ENCODE measurements around the gene YTHDC1. TPM values are rescaled to one million over a fixed set of nuclear protein-coding genes. Genes with fewer than 3 reads are reported as not detected.

The YTHDC1 gene
- total RNA-seq, 2 experiments from 2014 or later = 383 to 389 TPM

- H3K9me3 Mint-ChIP-seq = no peaks in the 10 kb centered on the region
- Histone ChIP-seq H3K36me3 (ENCODE audit: insufficient read depth, low read length) (peaks cover 47% of the 10 kb centered on the region), H3K4me1 (ENCODE audit: insufficient read depth, low read length) (peaks cover 19% of the 10 kb centered on the region), H3K27me3 (ENCODE audit: control insufficient read depth in 1 of 2, insufficient read depth in 2 of 2, low read length in 2 of 2) (no peaks in the 10 kb centered on the region), H3K4me3 (ENCODE audit: low read length) (no peak overlapping the region), H3K27ac (ENCODE audit: low read depth in 1 of 2, low read length in 2 of 2) (no peak overlapping the region), H3K9me3 (ENCODE audit: control insufficient read depth in 1 of 2, insufficient read depth in 1 of 2, low read length in 2 of 2) (no peaks in the 10 kb centered on the region)
- intact Hi-C loops (cut with DNase I, micrococcal nuclease) = loop anchor here in 1 of 2 experiments (5.0 kb wide), 1 partner anchor 39 kb away; no protein-coding TSS in a partner anchor
- H3K27me3 Mint-ChIP-seq = no peaks in the 10 kb centered on the region
- H3K27ac Mint-ChIP-seq = peak overlapping the region; percentile 18
- H3K4me1 Mint-ChIP-seq (ENCODE audit: low read depth) = peaks cover 75% of the 10 kb centered on the region
- CTCF ChIA-PET = no interaction called here
- peaks cover 57% of the 10 kb centered on the region for H3K36me3 Mint-ChIP-seq (ENCODE audit: low read depth)
- no peak for TF ChIP-seq CTCF (IDR thresholded peaks at IDR 0.05)
- H3K4me3 Mint-ChIP-seq = no peak overlapping the region
- DNase-seq (no peak), ATAC-seq (ENCODE audit: poor library complexity) (no peak)
- POLR2A ChIA-PET = interaction anchor here (0.7 kb wide), 1 partner anchor 11 kb away, joined by 4 read pairs; the partner anchor contains the start of gene YTHDC1
Observed at GRCh38 chr4:68338625-68339024, 11.3 kb downstream of the YTHDC1 start.

- CTCF ChIA-PET = no interaction called here
- peak overlapping the region; percentile 27 for H3K27ac Mint-ChIP-seq
- Histone ChIP-seq H3K4me1 (ENCODE audit: insufficient read depth, low read length) (peaks cover 12% of the 10 kb centered on the region), H3K27ac (ENCODE audit: low read depth in 1 of 2, low read length in 2 of 2) (no peak overlapping the region), H3K9me3 (ENCODE audit: control insufficient read depth in 1 of 2, insufficient read depth in 1 of 2, low read length in 2 of 2) (no peaks in the 10 kb centered on the region), H3K4me3 (ENCODE audit: low read length) (no peak overlapping the region), H3K27me3 (ENCODE audit: control insufficient read depth in 1 of 2, insufficient read depth in 2 of 2, low read length in 2 of 2) (no peaks in the 10 kb centered on the region), H3K36me3 (ENCODE audit: insufficient read depth, low read length) (peaks cover 58% of the 10 kb centered on the region)
- H3K36me3 Mint-ChIP-seq (ENCODE audit: low read depth) = peaks cover 68% of the 10 kb centered on the region
- no peak for ATAC-seq (ENCODE audit: poor library complexity)
- POLR2A ChIA-PET = interaction anchor here (0.6 kb wide), 1 partner anchor 13 kb away, joined by 4 read pairs; no protein-coding TSS in a partner anchor
- intact Hi-C loops (cut with DNase I, micrococcal nuclease) = loop anchor here in 1 of 2 experiments (5.0 kb wide), 1 partner anchor 40 kb away; no protein-coding TSS in a partner anchor
- no peak overlapping the region for H3K4me3 Mint-ChIP-seq
- H3K27me3 Mint-ChIP-seq = no peaks in the 10 kb centered on the region
- peaks cover 68% of the 10 kb centered on the region for H3K4me1 Mint-ChIP-seq (ENCODE audit: low read depth)
- TF ChIP-seq CTCF (IDR thresholded peaks at IDR 0.05) = no peak
- no peak for DNase-seq
- no peaks in the 10 kb centered on the region for H3K9me3 Mint-ChIP-seq
Observed at GRCh38 chr4:68337522-68337921, 12.4 kb downstream of the YTHDC1 start.

- ChIA-PET POLR2A (interaction anchor here (0.9 kb wide), 1 partner anchor 12 kb away, joined by 3 read pairs; no protein-coding TSS in a partner anchor), CTCF (no interaction called here)
- Histone ChIP-seq H3K9me3 (ENCODE audit: control insufficient read depth in 1 of 2, insufficient read depth in 1 of 2, low read length in 2 of 2) (no peaks in the 10 kb centered on the region), H3K27ac (ENCODE audit: low read depth in 1 of 2, low read length in 2 of 2) (no peak overlapping the region), H3K4me3 (ENCODE audit: low read length) (no peak overlapping the region), H3K27me3 (ENCODE audit: control insufficient read depth in 1 of 2, insufficient read depth in 2 of 2, low read length in 2 of 2) (no peaks in the 10 kb centered on the region), H3K4me1 (ENCODE audit: insufficient read depth, low read length) (peaks cover 10% of the 10 kb centered on the region), H3K36me3 (ENCODE audit: insufficient read depth, low read length) (peaks cover 61% of the 10 kb centered on the region)
- Mint-ChIP-seq H3K4me3 (no peak overlapping the region), H3K9me3 (no peaks in the 10 kb centered on the region), H3K27ac (peak overlapping the region; percentile 27), H3K4me1 (ENCODE audit: low read depth) (peaks cover 68% of the 10 kb centered on the region), H3K27me3 (no peaks in the 10 kb centered on the region), H3K36me3 (ENCODE audit: low read depth) (peaks cover 71% of the 10 kb centered on the region)
- DNase-seq (no peak), ATAC-seq (ENCODE audit: poor library complexity) (no peak)
- no peak for TF ChIP-seq CTCF (IDR thresholded peaks at IDR 0.05)
- intact Hi-C loops (cut with DNase I, micrococcal nuclease) = loop anchor here in 1 of 2 experiments (5.0 kb wide), 1 partner anchor 40 kb away; no protein-coding TSS in a partner anchor
Observed at GRCh38 chr4:68337004-68337403, 12.9 kb downstream of the YTHDC1 start.

Data from CD4-positive, alpha-beta T cell (primary cell).